Measurements from ENCODE around the gene DOCK2.

DNA sequence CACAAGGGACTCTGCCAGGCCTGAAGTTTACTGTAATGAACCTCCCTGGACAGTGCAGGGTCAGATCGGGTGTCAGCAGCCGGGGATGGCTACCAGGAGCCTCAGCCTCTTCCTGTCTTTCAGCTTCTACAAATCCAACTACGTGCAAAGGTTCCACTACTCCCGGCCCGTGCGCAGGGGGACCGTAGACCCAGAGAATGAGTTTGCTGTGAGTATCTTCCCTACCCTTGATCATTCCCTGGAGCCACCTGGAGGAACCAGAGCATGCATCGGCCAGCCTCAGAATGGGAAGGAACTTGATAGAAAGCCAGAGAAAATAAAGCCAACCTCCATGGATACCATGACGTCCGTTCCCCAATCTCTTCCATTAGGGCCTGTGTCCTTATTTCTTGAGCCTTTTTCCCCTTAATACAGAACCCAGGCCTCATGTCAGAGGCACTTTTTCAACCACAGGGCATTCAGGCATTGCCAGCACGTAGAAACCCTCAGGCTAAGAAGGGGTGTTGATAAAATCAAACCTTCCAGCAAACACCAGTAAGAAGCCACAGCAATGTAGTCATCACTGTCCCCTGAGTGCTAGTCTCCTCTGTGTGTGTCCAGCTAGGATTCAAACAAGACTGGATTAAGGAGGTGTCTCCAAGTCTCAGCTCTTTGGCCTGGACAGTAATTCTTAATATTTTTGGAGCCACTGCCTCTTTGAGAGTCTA lies 419.6 kb downstream of the DOCK2 start:
- TF ChIP-seq, protein P1, sequence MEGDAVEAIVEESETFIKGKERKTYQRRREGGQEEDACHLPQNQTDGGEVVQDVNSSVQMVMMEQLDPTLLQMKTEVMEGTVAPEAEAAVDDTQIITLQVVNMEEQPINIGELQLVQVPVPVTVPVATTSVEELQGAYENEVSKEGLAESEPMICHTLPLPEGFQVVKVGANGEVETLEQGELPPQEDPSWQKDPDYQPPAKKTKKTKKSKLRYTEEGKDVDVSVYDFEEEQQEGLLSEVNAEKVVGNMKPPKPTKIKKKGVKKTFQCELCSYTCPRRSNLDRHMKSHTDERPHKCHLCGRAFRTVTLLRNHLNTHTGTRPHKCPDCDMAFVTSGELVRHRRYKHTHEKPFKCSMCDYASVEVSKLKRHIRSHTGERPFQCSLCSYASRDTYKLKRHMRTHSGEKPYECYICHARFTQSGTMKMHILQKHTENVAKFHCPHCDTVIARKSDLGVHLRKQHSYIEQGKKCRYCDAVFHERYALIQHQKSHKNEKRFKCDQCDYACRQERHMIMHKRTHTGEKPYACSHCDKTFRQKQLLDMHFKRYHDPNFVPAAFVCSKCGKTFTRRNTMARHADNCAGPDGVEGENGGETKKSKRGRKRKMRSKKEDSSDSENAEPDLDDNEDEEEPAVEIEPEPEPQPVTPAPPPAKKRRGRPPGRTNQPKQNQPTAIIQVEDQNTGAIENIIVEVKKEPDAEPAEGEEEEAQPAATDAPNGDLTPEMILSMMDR (IDR thresholded peaks at IDR 0.05): no peak
- TF ChIP-seq POLR2A (IDR thresholded peaks at IDR 0.05) (no peak), POLR2AphosphoS5 (IDR thresholded peaks at IDR 0.05) (no peak), EP300 (IDR thresholded peaks at IDR 0.05) (no peak)

All from upper lobe of left lung (tissue), 4 donors.